Effector memory CD4-positive, alpha-beta T cell (primary cell): ENCODE measurements around the gene SRF.

Experiments
- DNase-seq, 3 donors: peaks; one replicate each; pipeline ENCODE4 v3.0.0-alpha.2; 2020
- H3K27ac ChIP-seq: 2 replicates; pipeline ENCODE4 v1.7.0; 2013; ENCODE audit warnings: mild to moderate bottlenecking, low read length, moderate library complexity; ENCODE audit not compliant: insufficient read depth, poor library complexity, severe bottlenecking
- H3K27me3 ChIP-seq: replicated peaks from 2 replicates; pipeline ENCODE4 v1.7.0; 2013; ENCODE audit warnings: mild to moderate bottlenecking, low read length; ENCODE audit not compliant: insufficient read depth, control insufficient read depth, poor library complexity, severe bottlenecking
- H3K36me3 ChIP-seq: 2 replicates; pipeline ENCODE4 v1.7.0; 2013; ENCODE audit warnings: mild to moderate bottlenecking, low read length, moderate library complexity; ENCODE audit not compliant: control insufficient read depth, insufficient read depth
- H3K4me1 ChIP-seq: 2 replicates; pipeline ENCODE4 v1.7.0; 2013; ENCODE audit warnings: low read length, mild to moderate bottlenecking; ENCODE audit not compliant: control insufficient read depth, insufficient read depth, poor library complexity, severe bottlenecking
- H3K4me3 ChIP-seq: 2 replicates; pipeline ENCODE4 v1.7.0; 2013; ENCODE audit warnings: low read length, low read depth, mild to moderate bottlenecking; ENCODE audit not compliant: insufficient read depth, poor library complexity, severe bottlenecking
- H3K9me3 ChIP-seq: 2 replicates; pipeline ENCODE4 v1.7.0; 2013; ENCODE audit warnings: mild to moderate bottlenecking, low read length, moderate library complexity; ENCODE audit not compliant: control insufficient read depth

Gene SRF

DNA sequence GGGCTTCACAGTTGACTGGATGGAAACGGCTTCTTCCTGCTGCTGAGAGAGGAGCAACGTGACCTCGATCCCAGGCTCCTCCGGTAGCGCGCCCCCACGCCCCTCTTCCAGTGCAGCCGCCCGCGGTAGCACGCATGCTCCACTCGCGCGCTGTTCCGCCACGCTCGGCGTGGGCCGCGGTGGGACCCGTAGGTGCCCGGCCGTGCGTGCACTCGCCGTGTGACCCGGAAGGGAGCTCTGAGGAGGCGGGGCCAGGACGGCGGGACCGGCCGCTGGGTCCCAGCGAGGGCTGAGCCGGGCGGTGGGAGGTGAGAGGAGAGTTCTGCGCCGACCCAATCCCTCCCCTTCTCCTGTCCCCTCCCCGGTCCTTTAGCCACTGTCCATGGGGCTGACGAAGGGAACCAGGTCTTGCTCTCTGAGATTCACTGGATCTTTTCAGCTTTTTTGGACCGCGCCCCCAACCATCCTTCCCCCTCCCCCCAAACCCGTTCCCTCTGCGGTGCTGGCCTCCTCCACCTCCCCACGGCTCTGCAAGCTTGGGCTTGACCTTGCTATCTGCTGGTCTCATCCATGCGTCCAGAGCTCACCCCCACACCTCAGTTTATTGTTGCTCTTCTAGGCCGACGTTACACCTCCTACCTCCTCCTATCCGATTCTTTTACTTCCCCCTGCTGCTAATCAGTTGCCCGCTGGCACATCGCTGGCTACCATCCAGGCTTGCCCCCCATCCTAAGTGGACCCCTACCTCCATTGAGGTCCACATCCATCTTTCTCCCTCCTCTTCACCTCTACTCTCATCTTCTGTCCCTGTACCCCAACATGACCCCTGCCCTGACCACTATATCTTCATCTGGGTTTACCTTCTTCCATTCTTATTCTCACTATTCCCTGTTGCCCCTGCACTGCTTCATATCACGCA lies 11.1 kb downstream of the SRF start, which contains the start of gene CUL9:
TSS of gene CUL9 (plus strand) at position 255 of the 919 bp plus-strand sequence. CDS start 2,115 bp downstream, outside the sequence.
- Histone ChIP-seq H3K27ac (peak within 1 kb of the TSS; percentile 83), H3K36me3 (peaks cover 31% of the 10 kb centered on the region), H3K4me1 (peaks cover 43% of the 10 kb centered on the region), H3K27me3 (no peaks in the 10 kb centered on the region), H3K4me3 (peak within 1 kb of the TSS; percentile 80), H3K9me3 (no peaks in the 10 kb centered on the region)
- peak; percentile 68 to 75 (median 69) for DNase-seq

DNA sequence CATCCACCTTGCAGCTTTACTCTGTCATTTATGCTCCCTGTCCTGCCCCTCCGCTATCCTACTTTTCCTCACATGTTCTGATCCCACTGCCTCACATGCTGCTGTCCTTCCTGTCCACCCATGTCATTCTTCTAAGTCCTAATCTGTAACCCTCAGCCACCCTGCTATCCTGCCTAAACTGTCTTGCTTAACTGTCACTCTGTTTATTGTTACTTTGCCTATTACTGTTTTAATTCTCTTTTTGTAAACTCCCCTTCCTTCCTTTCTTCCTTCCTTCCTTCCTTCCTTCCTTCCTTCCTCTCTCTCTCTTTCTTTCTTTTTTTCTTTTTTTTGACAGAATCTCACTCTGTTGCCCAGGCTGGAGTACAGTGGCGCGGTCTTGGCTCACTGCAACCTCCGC lies 12.4 kb downstream of the SRF start:
- Histone ChIP-seq H3K27ac (no peak overlapping the region), H3K27me3 (no peaks in the 10 kb centered on the region), H3K4me1 (peaks cover 43% of the 10 kb centered on the region), H3K4me3 (no peak overlapping the region), H3K9me3 (no peaks in the 10 kb centered on the region), H3K36me3 (peaks cover 34% of the 10 kb centered on the region)
- no peak for DNase-seq

DNA sequence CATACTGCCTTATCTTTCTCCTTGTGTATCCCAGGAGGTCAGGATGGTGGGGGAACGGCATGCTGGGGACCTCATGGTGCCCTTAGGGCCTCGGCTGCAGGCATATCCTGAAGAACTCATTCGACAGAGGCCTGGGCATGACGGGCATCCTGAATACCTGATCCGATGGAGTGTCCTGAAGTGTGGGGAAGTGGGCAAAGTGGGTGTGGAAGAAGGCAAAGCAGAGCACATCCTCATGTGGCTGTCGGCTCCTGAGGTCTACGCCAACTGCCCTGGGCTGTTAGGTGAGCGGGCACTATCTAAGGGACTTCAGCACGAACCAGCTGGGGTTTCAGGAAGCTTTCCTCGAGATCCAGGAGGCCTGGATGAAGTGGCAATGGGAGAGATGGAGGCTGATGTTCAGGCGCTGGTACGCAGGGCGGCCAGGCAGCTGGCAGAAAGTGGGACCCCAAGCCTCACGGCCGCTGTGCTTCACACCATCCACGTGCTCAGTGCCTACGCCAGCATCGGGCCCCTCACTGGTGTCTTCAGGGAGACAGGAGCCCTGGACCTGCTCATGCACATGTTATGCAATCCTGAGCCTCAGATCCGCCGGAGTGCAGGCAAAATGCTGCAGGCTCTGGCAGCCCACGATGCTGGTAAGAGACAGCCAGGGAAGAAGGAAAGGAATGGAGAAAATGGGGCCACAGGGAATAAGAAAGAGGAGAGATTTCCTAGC lies 13.4 kb downstream of the SRF start:
- H3K9me3 ChIP-seq = no peaks in the 10 kb centered on the region
- H3K4me3 ChIP-seq = no peak overlapping the region
- H3K27me3 ChIP-seq = no peaks in the 10 kb centered on the region
- no peak for DNase-seq
- H3K36me3 ChIP-seq = peaks cover 29% of the 10 kb centered on the region
- no peak overlapping the region for H3K27ac ChIP-seq
- H3K4me1 ChIP-seq = peaks cover 43% of the 10 kb centered on the region

DNA sequence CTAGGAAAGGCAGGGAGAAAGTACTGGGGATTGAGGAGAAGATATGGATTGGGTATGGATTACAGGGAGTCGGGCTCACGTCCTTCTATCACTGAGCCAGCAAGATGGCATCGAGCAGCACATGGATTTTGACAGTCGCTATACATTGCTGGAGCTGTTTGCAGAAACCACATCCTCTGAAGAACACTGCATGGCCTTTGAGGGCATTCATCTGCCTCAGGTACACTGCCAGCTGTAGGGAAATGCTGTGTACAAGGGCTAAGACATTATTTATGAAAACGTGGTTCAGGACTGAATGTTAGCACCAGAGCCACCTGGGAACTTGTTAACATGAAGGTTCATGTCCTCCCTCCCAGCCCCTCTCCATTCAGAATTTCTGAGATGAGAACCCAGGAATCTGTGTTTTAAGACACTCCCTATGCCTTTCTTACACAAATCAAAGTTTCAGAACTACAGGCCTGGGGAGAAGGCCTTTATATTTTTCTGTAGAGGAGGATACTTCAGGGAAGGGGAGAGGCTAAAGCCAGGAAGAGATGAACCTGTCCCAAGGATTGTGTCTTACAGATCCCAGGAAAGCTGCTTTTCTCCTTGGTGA lies 14.4 kb downstream of the SRF start:
- DNase-seq = no peak
- H3K4me1 ChIP-seq = peaks cover 43% of the 10 kb centered on the region

DNA sequence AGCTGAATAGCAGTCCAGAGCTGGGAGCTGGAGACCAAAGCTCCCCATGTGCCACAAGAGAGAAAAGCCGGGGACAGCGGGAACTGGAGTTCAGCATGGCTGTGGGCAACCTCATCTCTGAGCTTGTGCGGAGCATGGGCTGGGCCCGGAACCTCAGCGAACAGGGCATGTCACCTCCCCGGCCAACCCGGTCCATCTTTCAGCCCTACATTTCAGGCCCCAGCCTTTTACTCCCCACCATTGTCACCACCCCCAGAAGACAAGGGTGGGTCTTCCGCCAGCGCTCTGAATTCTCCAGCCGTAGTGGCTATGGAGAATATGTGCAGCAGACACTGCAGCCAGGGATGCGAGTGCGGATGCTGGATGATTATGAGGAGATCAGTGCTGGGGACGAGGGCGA lies 14.9 kb downstream of the SRF start:
- Histone ChIP-seq H3K36me3 (peaks cover 31% of the 10 kb centered on the region), H3K27ac (no peak overlapping the region), H3K9me3 (no peaks in the 10 kb centered on the region), H3K4me3 (no peak overlapping the region), H3K27me3 (no peaks in the 10 kb centered on the region), H3K4me1 (peaks cover 43% of the 10 kb centered on the region)
- no peak for DNase-seq

More for the DNA sequence above, 14.4 kb downstream of the SRF start:
- Histone ChIP-seq H3K27me3 (no peaks in the 10 kb centered on the region), H3K9me3 (no peaks in the 10 kb centered on the region), H3K4me3 (no peak overlapping the region), H3K36me3 (peaks cover 28% of the 10 kb centered on the region), H3K27ac (peak overlapping the region; percentile 16)

DNA sequence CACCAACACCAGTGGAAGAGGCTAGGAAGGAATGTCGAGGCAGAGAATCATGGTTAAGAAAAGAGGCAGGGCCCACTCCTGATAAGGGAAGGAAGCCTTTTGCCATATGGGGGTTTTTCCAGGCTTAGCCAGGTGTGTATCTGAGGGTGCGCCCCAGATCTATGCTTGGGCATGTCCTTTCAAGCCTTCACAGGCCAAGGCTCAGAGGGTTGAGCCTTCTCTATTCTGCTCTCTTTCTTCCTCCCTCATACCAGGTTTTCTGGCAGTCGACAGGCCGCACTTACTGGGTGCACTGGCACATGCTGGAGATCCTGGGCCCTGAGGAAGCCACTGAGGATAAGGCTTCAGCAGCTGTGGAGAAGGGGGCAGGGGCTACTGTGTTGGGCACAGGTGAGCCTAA lies 15.6 kb downstream of the SRF start:
- Histone ChIP-seq H3K27me3 (no peaks in the 10 kb centered on the region), H3K9me3 (no peaks in the 10 kb centered on the region), H3K27ac (no peak overlapping the region), H3K4me1 (peaks cover 38% of the 10 kb centered on the region), H3K36me3 (peaks cover 31% of the 10 kb centered on the region), H3K4me3 (no peak overlapping the region)
- DNase-seq = no peak

DNA sequence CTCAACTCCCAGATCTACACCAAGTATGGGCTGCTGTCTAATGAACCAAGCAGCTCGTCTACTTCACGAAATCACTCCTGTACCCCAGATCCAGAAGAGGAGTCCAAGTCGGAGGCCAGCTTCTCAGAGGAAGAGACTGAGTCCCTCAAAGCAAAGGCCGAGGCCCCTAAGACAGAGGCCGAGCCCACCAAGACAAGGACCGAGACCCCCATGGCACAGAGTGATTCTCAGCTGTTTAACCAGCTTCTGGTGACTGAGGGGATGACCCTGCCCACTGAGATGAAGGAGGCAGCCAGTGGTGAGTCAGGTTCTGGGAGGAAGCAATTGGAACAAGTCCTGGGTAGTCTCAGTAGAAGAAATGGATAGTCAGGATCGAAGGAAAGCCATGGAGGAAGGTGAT lies 16.8 kb downstream of the SRF start:
- Histone ChIP-seq H3K36me3 (peaks cover 39% of the 10 kb centered on the region), H3K4me3 (no peak overlapping the region), H3K27me3 (no peaks in the 10 kb centered on the region), H3K9me3 (no peaks in the 10 kb centered on the region), H3K4me1 (peaks cover 33% of the 10 kb centered on the region), H3K27ac (no peak overlapping the region)
- no peak for DNase-seq

DNA sequence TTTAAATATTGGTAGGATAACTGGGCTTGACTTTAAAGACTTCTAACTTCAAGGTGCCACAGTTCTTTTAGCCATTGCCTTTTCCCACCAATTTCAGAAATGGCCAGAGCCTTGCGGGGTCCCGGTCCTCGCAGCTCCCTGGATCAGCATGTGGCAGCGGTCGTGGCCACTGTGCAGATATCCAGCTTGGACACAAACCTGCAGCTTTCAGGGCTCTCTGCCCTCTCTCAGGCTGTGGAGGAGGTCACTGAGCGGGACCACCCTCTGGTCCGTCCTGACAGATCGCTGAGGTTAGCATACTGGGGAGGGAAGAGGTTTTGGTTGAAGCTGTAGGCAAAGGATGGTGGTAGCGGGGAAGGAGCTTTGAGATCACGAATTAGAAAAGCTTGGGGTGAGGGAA lies 17.4 kb downstream of the SRF start:
- H3K4me1 ChIP-seq = peaks cover 27% of the 10 kb centered on the region

DNA sequence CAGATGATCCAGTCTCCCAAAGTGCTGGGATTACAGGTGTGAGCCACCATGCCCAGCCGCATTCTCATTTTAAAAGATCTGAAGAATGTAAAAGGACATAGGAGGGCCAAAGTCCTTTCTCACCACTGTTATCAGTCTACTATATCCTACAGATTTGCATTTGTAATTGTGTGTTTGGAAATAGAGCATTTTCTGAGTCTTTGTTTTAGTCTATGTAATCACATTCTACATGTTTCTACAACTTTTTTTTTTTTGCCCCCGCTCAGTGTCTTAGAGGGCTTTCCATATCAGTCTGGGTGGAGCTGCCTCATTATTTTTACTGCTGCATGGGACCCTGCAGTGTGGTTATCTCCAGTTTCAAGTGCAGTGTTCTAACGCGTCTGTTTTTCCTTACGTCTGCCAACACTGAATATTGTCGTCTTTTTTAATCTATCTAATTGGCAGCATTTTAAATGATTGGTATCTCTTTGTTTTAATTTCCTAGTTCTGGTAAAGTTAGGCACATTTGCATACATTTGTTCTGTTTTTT lies 18.8 kb downstream of the SRF start:
- Histone ChIP-seq H3K27me3 (no peaks in the 10 kb centered on the region), H3K27ac (no peak overlapping the region), H3K36me3 (peaks cover 49% of the 10 kb centered on the region), H3K4me1 (peaks cover 13% of the 10 kb centered on the region), H3K4me3 (no peak overlapping the region), H3K9me3 (no peaks in the 10 kb centered on the region)
- no peak for DNase-seq

More for the DNA sequence above, 17.4 kb downstream of the SRF start:
- Histone ChIP-seq H3K4me3 (no peak overlapping the region), H3K9me3 (no peaks in the 10 kb centered on the region), H3K27me3 (no peaks in the 10 kb centered on the region), H3K27ac (no peak overlapping the region), H3K36me3 (peaks cover 45% of the 10 kb centered on the region)
- DNase-seq = no peak
